ENCODE measurements around the gene STK11.

Gene STK11, protein sequence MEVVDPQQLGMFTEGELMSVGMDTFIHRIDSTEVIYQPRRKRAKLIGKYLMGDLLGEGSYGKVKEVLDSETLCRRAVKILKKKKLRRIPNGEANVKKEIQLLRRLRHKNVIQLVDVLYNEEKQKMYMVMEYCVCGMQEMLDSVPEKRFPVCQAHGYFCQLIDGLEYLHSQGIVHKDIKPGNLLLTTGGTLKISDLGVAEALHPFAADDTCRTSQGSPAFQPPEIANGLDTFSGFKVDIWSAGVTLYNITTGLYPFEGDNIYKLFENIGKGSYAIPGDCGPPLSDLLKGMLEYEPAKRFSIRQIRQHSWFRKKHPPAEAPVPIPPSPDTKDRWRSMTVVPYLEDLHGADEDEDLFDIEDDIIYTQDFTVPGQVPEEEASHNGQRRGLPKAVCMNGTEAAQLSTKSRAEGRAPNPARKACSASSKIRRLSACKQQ

GRCh38 chr19:1205114-1206099 is at the start of gene STK11:
Gene STK11, plus strand, starts transcription at chr19:1205778. Its CDS starts 1,136 bp downstream, at chr19:1206914.
- DNase-seq: peak; percentile 99

DNA sequence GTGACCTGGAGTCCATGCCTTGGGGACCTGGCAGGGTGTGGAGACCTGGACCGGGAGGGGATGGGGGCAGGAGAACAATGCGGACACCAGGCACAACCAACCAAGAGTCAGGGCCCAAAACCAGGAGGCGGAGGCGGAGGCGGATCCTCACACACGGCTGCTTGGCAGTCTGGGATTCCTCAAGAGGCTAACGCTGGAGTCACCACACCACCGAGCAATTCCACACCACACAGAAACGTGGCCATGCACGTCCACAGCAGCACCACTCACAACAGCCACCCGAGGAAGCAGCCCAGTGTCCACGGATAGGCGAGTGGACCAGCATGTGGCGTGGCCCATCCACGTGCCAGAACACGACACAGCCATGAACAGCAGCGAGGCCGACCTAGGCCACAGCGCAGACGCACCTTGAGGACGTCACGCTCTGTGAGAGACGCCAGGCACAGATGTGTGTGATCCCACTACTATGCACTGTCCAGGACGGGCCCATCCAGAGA is 49.2 kb upstream of the STK11 start:
- no peak for DNase-seq

GRCh38 chr19:1156830-1157615 is 48.6 kb upstream of the STK11 start:
- no peak for DNase-seq

DNA sequence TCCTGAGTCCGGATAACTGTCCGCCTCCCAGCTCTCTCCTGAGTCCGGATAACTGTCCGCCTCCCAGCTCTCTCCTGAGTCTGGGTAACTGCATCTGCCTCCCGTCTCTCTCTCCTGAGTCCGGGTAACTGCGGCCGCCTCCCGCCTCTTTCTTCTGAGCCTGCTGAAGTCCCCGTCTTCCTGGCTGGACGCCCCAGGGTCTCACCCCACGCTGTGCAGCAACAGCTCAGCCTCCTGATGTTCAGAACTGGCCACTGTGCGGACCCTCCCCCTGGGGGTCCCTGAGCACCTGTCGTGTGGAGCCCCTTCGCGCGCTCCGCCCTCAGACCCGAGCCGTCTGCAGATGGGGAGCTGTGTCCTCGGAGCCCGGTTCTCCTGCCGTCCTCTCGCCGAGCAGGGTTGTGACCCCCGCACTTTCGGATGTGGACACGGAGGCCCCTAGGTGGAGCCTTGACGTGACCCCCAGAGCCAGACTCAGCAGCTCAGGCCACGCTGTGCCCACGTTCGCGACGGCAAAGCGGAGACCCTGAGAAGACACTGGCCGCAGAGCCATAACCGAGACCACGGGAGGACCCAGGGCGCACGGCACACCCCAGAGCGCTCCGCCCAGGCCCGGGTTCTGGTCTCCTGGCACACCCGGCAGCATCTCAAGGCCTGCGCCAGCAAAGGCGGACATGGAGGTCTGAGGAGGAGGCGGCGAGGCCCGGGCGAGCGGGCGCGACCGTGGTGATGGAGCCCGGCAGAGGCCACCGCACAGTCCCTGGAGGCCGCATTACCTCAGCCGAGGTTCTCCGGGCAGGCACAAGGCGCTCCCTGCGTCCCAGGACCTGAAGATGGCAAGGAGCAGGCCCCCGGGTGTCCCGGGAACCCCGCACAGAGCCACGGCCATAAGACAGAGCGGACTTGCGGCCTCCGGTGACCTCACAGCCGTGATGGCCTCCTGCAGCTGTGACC is 47.4 kb upstream of the STK11 start:
- DNase-seq: no peak

GRCh38 chr19:1158885-1159448 is 46.6 kb upstream of the STK11 start:
- DNase-seq: no peak

- no peak for DNase-seq
Observed at GRCh38 chr19:1159864-1160595, 45.5 kb upstream of the STK11 start.

GRCh38 chr19:1161716-1162115 is 43.9 kb upstream of the STK11 start:
- DNase-seq: no peak

DNA sequence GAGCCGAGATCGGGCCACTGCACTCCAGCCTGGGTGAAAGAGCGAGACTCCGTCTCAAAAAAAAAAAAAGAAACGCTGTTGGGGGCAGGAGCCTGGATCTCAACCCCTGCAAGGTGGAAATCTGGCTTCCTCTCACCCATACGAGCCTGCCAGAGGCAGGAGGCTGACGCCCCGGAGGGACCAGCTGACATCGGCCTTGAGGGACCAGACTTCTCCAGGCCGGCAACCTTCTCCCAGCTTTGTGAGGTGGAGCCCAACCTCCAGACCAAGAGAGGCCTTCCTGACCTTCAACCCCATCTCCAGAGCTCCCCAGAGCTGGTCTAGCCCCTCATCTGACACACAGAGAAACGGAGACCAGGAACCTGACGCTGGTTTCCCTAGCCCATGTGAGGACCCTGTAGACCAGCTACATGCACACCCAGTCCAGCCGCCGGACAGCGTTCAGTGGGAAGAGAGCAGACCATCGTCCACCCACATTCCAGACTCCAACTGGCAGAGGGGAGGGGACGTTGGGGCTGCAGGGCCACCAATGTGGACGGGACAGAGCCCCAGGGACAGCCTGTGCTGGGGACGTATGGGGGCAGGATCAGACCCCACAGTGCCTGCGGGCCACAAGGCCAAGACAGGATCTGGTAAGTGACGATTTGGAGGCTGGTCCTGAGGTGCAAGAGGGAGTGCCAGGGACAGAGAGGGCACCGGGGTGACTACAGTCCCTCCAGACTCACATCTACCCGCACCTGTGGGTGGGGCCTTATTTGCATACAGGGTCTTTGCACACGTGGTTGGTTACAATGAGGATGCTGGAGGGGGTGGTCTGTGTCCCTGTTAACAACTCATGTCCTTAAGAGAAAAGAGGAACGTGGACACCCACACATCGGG is 42.9 kb upstream of the STK11 start:
- no peak for DNase-seq

DNA sequence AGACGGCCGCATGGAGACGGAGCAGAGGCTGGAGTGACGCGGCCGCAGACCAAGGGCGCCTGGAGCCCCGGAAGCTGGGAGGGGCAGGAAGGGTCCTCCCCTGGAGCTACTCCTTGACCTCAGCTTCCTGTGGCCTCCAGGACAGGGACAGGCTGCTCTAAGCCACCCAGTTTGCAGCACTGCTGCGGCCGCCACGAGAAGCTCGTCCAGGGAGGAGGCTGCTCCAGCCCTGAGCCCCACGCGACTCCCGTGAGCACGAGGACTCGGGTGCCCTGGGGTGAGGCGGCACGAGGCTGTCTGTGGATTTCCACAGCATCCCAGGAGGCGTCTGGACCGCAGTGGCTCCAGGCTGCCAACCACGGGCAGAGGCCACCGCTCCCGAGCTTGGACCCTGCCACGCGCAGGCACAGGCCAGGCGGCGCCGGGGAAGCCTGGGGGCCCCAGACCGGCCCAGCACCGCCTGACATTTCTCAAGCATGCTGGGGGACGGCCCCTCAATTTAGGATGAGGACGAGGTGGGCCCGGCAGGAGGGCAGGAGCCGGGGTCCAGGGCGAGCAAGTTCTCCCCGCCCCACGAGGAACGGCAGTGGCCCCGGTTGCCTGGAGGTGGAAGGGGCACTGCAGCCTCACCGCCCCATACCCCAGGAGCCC is 42.2 kb upstream of the STK11 start:
- DNase-seq: no peak

- DNase-seq: no peak
Observed at GRCh38 chr19:1163934-1164683, 41.5 kb upstream of the STK11 start.

DNA sequence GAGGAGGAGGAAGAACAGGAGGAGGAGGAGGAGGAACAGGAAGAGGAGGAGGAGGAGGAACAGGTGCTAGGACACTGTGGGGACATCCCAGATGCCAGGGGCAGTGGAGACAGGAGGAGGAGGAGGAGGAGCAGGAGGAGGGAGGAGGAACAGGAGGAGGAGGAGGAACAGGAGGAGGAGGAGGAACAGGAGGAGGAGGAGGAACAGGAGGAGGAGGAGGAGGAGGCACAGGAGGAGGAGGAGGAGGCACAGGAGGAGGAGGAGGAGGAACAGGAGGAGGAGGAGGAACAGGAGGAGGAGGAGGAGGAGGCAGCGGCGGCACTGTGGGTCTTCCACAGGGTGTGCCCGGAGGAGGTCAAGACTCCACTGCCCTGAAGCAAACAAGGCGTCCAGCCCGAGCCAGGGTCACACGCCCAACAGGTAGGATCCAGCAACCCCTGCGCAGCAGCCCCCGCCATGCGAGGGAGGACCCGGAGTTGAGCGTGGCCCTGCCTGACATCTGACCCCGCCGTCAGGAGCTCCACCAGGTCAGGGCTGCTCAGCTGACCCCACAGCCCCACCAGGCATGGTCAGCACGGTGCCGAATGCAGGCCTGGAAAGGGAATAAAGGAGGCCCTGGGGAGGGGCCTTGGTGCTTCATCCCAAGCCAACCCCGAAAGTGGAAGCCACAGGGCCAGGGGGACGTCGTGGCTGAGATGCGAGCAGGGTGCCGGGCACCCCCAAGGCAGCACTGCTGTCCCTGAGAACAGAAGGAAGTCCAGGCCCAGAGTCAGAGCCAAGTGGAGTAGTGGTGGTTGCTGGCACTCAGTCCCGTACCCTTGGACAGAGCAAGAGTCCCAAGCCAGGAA is 40.7 kb upstream of the STK11 start:
- DNase-seq: no peak

- no peak for DNase-seq
Observed at GRCh38 chr19:1166872-1167573, 38.6 kb upstream of the STK11 start.

- no peak for DNase-seq
Observed at GRCh38 chr19:1167687-1168571, 37.6 kb upstream of the STK11 start.

GRCh38 chr19:1168572-1169410 is 36.8 kb upstream of the STK11 start:
- DNase-seq: no peak

Measured in activated CD4-positive, alpha-beta T cell treated with anti-CD3 and anti-CD28 coated beads, Interleukin-2, amount 50 U/mL, for 1 hour (primary cell).